K562 (cell line): ENCODE data around the gene RIOK3. TPM values are rescaled to one million over a fixed set of nuclear protein-coding genes. Genes with fewer than 3 reads are reported as not detected.
A peak's percentile ranks its signal among the peaks of the same experiment; 100 is the strongest.

Source experiments
- CBX8 ChIP-seq: fragments of 200-600 bp; sonication (generic); IDR thresholded peaks from 2 replicates; pipeline ENCODE4 v1.6.1; 2012; ENCODE audit warnings: borderline replicate concordance, mixed run types, low read depth, mild to moderate bottlenecking, moderate library complexity, mixed read lengths, low read length, control low read depth, inconsistent platforms; ENCODE audit not compliant: poor library complexity, severe bottlenecking; ENCODE audit errors: extremely low read depth
- ERF ChIP-seq: fragments of 450-650 bp; formaldehyde crosslinking; IDR thresholded peaks from 2 replicates; pipeline ENCODE4 v1.4.0; 2020; ENCODE audit warnings: mild to moderate bottlenecking, mixed read lengths
- HNRNPL ChIP-seq: fragments of 200-400 bp; formaldehyde crosslinking; IDR thresholded peaks from 2 replicates; pipeline ENCODE4 v1.6.1; 2017; ENCODE audit warnings: low read depth, mild to moderate bottlenecking, low read length
- KAT7 ChIP-seq: sonication (generic); formaldehyde crosslinking; IDR thresholded peaks from 2 replicates; pipeline ENCODE4 v1.8.0; 2022; ENCODE audit warnings: missing genetic modification reagents, mild to moderate bottlenecking, borderline replicate concordance
- LARP7 ChIP-seq: fragments of 450-650 bp; IDR thresholded peaks from 2 replicates; pipeline ENCODE4 v1.6.1; 2016
- POLR3G ChIP-seq: IDR thresholded peaks from 2 replicates; pipeline ENCODE4 v1.6.1; 2011; ENCODE audit not compliant: insufficient read length, insufficient replicate concordance; ENCODE audit errors: extremely low read depth
- RAD21 ChIP-seq, 2 experiments: fragments of 250-450 bp in 1 of 2; fragments of 450-650 bp in 1 of 2; sonication (Bioruptor Pico) in 1 of 2; formaldehyde crosslinking in 1 of 2; IDR thresholded peaks in 1 of 2; conservative IDR thresholded peaks in 1 of 2; 2 replicates each; pipeline versions ENCODE4 v1.4.0 to v1.8.0; 2020 to 2022; ENCODE audit warnings: mild to moderate bottlenecking in 2 of 2, moderate library complexity in 1 of 2
- ZNF445 ChIP-seq: fragments of 250-450 bp; sonication (Bioruptor Pico); IDR thresholded peaks from 2 replicates; pipeline ENCODE4 v1.4.0; 2020; ENCODE audit warnings: low read depth, mild to moderate bottlenecking, moderate library complexity
- polyA plus RNA-seq, 8 experiments: library from polyadenylated mRNA; depleted of rRNA in 4 of 8; stranded (reverse) in 5 of 8; unstranded in 3 of 8; fragments of >200 nt; fragmentation: Nextera tagmentation in 2 of 8; fragmentation: Illumina TruSeq in 1 of 8; extraction: Ambion mirVana in 2 of 8; extraction: Trizol in 1 of 8; gene quantifications; 2 replicates each; pipeline versions ENCODE4 v1.2.1 to v1.2.3, GENCODE V29; 2011 to 2014; ENCODE audit warnings: inconsistent platforms in 1 of 8, missing spikeins in 1 of 8
- total RNA-seq, 7 experiments: library from RNA; depleted of rRNA in 6 of 7; stranded (reverse); fragments of >200 nt in 6 of 7; fragmentation: Illumina TruSeq in 2 of 7; extraction: Trizol in 2 of 7; gene quantifications; 2 replicates each; pipeline versions ENCODE4 v1.2.1 to v1.2.3, GENCODE V29; 2011 to 2021; ENCODE audit warnings: low replicate concordance in 1 of 7
- TF ChIP-seq, protein P1 (sequence below), 2 experiments: fragments of 450-650 bp; IDR thresholded peaks; 2 replicates each; pipeline ENCODE4 v1.6.1; 2018; ENCODE audit warnings: mild to moderate bottlenecking in 2 of 2, low read depth in 1 of 2; ENCODE audit not compliant: partially characterized antibody in 2 of 2
- TF ChIP-seq, protein P2 (sequence below): sonication (generic); formaldehyde crosslinking; IDR thresholded peaks from 2 replicates; pipeline ENCODE4 v1.8.1; 2023; ENCODE audit warnings: mild to moderate bottlenecking, missing genetic modification reagents, moderate library complexity

RIOK3 gene
- total and polyA plus RNA-seq, 9 of the 15 experiments (the other 6 are each of a cell fraction or from before 2014, with no cell fraction given), result 21.4 to 89.5 (median 62.9) TPM

DNA sequence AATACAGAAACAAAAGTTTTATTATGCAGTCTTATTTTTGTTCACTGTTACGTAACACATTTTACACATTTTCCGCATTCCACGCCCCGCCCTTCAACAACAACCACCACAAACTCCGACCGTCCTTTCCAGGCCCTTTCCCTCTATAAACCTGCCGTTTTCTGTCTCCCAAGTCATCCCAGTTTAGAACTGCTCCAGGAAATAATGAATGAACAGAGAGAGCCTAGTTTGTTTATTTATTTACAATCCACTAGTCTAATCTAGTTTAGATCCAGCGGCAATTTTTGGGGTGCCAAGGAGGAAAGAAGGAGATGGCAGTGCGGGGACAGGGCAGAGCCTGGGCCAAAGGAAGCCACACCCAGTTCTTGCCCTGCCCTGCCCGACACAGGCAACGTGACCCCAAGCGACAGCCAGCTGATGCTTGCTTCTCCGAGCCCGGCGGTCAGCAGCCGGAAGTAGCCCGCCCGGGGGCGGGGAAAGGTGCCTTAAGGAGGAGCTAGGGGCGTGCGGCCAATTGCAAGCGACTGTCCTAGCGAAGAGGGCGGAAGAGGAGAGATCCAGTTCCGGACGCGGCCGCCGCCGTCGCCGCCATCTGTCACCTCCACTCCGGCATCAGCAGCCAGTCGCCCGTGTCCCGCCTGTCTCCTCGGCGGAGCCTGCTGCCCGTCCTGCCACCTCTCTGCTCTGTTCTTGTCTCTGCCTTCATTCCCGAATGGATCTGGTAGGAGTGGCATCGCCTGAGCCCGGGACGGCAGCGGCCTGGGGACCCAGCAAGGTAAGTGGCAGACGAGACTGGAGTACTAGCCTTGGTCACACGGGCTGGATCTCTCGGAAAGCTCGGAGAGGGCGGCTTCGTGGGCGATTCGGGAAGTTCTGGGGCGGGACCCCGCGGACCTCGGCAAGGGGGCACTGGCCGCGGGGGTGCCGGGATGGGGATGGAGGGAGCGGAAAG, at the start of gene RIOK3 (continued):
- no peak for TF ChIP-seq CBX8
- TF ChIP-seq RAD21 (CRISPR knock-in tag; conservative IDR thresholded peaks at IDR 0.05 in 1 of 2, IDR thresholded peaks at IDR 0.05 in 1 of 2), result no peak
- peak; percentile 75; the same call in 1 of the 2 replicates for TF ChIP-seq KAT7
- no peak for TF ChIP-seq ZNF445
- TF ChIP-seq HNRNPL, result no peak
- no peak for TF ChIP-seq ERF (CRISPR knock-in tag)
- 0 out of 2 replicates have a peak, but pooled peaks have one; percentile 13 for TF ChIP-seq LARP7
- TF ChIP-seq, protein P1, sequence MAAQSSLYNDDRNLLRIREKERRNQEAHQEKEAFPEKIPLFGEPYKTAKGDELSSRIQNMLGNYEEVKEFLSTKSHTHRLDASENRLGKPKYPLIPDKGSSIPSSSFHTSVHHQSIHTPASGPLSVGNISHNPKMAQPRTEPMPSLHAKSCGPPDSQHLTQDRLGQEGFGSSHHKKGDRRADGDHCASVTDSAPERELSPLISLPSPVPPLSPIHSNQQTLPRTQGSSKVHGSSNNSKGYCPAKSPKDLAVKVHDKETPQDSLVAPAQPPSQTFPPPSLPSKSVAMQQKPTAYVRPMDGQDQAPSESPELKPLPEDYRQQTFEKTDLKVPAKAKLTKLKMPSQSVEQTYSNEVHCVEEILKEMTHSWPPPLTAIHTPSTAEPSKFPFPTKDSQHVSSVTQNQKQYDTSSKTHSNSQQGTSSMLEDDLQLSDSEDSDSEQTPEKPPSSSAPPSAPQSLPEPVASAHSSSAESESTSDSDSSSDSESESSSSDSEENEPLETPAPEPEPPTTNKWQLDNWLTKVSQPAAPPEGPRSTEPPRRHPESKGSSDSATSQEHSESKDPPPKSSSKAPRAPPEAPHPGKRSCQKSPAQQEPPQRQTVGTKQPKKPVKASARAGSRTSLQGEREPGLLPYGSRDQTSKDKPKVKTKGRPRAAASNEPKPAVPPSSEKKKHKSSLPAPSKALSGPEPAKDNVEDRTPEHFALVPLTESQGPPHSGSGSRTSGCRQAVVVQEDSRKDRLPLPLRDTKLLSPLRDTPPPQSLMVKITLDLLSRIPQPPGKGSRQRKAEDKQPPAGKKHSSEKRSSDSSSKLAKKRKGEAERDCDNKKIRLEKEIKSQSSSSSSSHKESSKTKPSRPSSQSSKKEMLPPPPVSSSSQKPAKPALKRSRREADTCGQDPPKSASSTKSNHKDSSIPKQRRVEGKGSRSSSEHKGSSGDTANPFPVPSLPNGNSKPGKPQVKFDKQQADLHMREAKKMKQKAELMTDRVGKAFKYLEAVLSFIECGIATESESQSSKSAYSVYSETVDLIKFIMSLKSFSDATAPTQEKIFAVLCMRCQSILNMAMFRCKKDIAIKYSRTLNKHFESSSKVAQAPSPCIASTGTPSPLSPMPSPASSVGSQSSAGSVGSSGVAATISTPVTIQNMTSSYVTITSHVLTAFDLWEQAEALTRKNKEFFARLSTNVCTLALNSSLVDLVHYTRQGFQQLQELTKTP (IDR thresholded peaks at IDR 0.05; ENCODE audit: low read depth in 1 of 2, partially characterized antibody in 2 of 2), result peak; percentile 20 to 77
- no peak for TF ChIP-seq POLR3G
- TF ChIP-seq, protein P2, sequence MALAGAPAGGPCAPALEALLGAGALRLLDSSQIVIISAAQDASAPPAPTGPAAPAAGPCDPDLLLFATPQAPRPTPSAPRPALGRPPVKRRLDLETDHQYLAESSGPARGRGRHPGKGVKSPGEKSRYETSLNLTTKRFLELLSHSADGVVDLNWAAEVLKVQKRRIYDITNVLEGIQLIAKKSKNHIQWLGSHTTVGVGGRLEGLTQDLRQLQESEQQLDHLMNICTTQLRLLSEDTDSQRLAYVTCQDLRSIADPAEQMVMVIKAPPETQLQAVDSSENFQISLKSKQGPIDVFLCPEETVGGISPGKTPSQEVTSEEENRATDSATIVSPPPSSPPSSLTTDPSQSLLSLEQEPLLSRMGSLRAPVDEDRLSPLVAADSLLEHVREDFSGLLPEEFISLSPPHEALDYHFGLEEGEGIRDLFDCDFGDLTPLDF, result 0 out of 2 replicates have a peak, but pooled peaks have one; percentile 36
